Nephron progenitor cell (in vitro differentiated cells): ENCODE data around the gene MACROD2.

ENCODE experiments used
- DNase-seq: peaks from one replicate; pipeline ENCODE4 v3.0.0; 2021
- H3K27ac Mint-ChIP-seq: 2 replicates; pipeline ENCODE4 v1.8.0; 2021; ENCODE audit warnings: mild to moderate bottlenecking, moderate library complexity, mixed read lengths
- H3K27me3 Mint-ChIP-seq: 2 replicates; pipeline ENCODE4 v1.8.0; 2021; ENCODE audit warnings: mild to moderate bottlenecking, low read depth, mixed read lengths; ENCODE audit not compliant: poor library complexity
- H3K36me3 Mint-ChIP-seq: 2 replicates; pipeline ENCODE4 v1.8.0; 2021; ENCODE audit warnings: low read depth, mixed read lengths
- H3K4me1 Mint-ChIP-seq: 2 replicates; pipeline ENCODE4 v1.8.0; 2021; ENCODE audit warnings: mixed read lengths
- H3K4me3 Mint-ChIP-seq: 2 replicates; pipeline ENCODE4 v1.8.0; 2021; ENCODE audit warnings: mild to moderate bottlenecking, moderate library complexity, mixed read lengths
- H3K9me3 Mint-ChIP-seq: 2 replicates; pipeline ENCODE4 v1.8.0; 2021; ENCODE audit warnings: mild to moderate bottlenecking, moderate library complexity, mixed read lengths
- CTCF ChIP-seq: fragments of 200-600 bp; sonication (generic); IDR thresholded peaks from 2 replicates; pipeline ENCODE4 v1.5.0; 2021; ENCODE audit warnings: antibody characterized with exemption

MACROD2 gene

GRCh38 chr20:15332711-15333160, 1337.4 kb downstream of the MACROD2 start:
- H3K36me3 Mint-ChIP-seq: no peaks in the 10 kb centered on the region
- no peak overlapping the region for H3K4me3 Mint-ChIP-seq
- no peaks in the 10 kb centered on the region for H3K4me1 Mint-ChIP-seq
- H3K27me3 Mint-ChIP-seq: peaks cover 3% of the 10 kb centered on the region
- no peak overlapping the region for H3K27ac Mint-ChIP-seq
- DNase-seq: no peak
- H3K9me3 Mint-ChIP-seq: no peaks in the 10 kb centered on the region
- TF ChIP-seq CTCF: no peak

- TF ChIP-seq CTCF: no peak
- H3K36me3 Mint-ChIP-seq: no peaks in the 10 kb centered on the region
- H3K9me3 Mint-ChIP-seq: no peaks in the 10 kb centered on the region
- no peak overlapping the region for H3K27ac Mint-ChIP-seq
- H3K27me3 Mint-ChIP-seq: peaks cover 3% of the 10 kb centered on the region
- no peak for DNase-seq
- H3K4me3 Mint-ChIP-seq: no peak overlapping the region
- no peaks in the 10 kb centered on the region for H3K4me1 Mint-ChIP-seq
These were observed 1337.9 kb downstream of the MACROD2 start for GRCh38 chr20:15333170-15333569.

GRCh38 chr20:15336011-15336410, 1340.7 kb downstream of the MACROD2 start:
- Mint-ChIP-seq H3K36me3 (no peaks in the 10 kb centered on the region), H3K4me3 (no peak overlapping the region), H3K27me3 (no peaks in the 10 kb centered on the region), H3K27ac (no peak overlapping the region), H3K4me1 (no peaks in the 10 kb centered on the region), H3K9me3 (no peaks in the 10 kb centered on the region)
- TF ChIP-seq CTCF: no peak
- no peak for DNase-seq

GRCh38 chr20:15336536-15336935, 1341.2 kb downstream of the MACROD2 start:
- no peaks in the 10 kb centered on the region for H3K4me1 Mint-ChIP-seq
- no peaks in the 10 kb centered on the region for H3K27me3 Mint-ChIP-seq
- H3K27ac Mint-ChIP-seq: no peak overlapping the region
- no peaks in the 10 kb centered on the region for H3K9me3 Mint-ChIP-seq
- H3K4me3 Mint-ChIP-seq: no peak overlapping the region
- DNase-seq: no peak
- no peaks in the 10 kb centered on the region for H3K36me3 Mint-ChIP-seq
- TF ChIP-seq CTCF: no peak

- no peak for DNase-seq
- no peaks in the 10 kb centered on the region for H3K27me3 Mint-ChIP-seq
- no peaks in the 10 kb centered on the region for H3K4me1 Mint-ChIP-seq
- no peak for TF ChIP-seq CTCF
- no peak overlapping the region for H3K4me3 Mint-ChIP-seq
- H3K9me3 Mint-ChIP-seq: no peaks in the 10 kb centered on the region
- no peaks in the 10 kb centered on the region for H3K36me3 Mint-ChIP-seq
- H3K27ac Mint-ChIP-seq: no peak overlapping the region
These were observed 1343.9 kb downstream of the MACROD2 start for GRCh38 chr20:15339264-15339663.

GRCh38 chr20:15342991-15343523, 1347.7 kb downstream of the MACROD2 start:
- Mint-ChIP-seq H3K9me3 (peaks cover under 1% of the 10 kb centered on the region), H3K27me3 (no peaks in the 10 kb centered on the region), H3K36me3 (no peaks in the 10 kb centered on the region), H3K27ac (no peak overlapping the region), H3K4me3 (no peak overlapping the region), H3K4me1 (no peaks in the 10 kb centered on the region)
- no peak for DNase-seq
- no peak for TF ChIP-seq CTCF
